Esophagus squamous epithelium (tissue), 4 donors: ENCODE results near the gene CASKIN1.

Experiments used
- CTCF ChIP-seq, 6 experiments: fragments of 450-650 bp in 4 of 6; fragments of 200-600 bp in 2 of 6; sonication (generic) in 2 of 6; IDR thresholded peaks; one replicate each; pipeline ENCODE4 v1.5.1; 2016 to 2019; ENCODE audit warnings: antibody characterized with exemption in 6 of 6, mild to moderate bottlenecking in 4 of 6, moderate library complexity in 4 of 6
- POLR2A ChIP-seq, 4 donors: fragments of 450-650 bp; IDR thresholded peaks; one replicate each; pipeline ENCODE4 v1.6.1; 2017; ENCODE audit warnings: antibody characterized with exemption in 4 of 4, mild to moderate bottlenecking in 4 of 4, moderate library complexity in 3 of 4

GRCh38 chr16:2157480-2158261 is 38.7 kb downstream of the CASKIN1 start:
- TF ChIP-seq CTCF (IDR thresholded peaks at IDR 0.05): no peak
- TF ChIP-seq POLR2A (IDR thresholded peaks at IDR 0.05): peak in 1 of 4 donors; percentile 41
